DOHH2 (cell line): ENCODE data around the gene SSC5D.

Experiments
- EZH2phosphoT487 ChIP-seq: fragments of 200-600 bp; sonication (generic); IDR thresholded peaks from 2 replicates; pipeline ENCODE4 v1.6.1; 2017; ENCODE audit warnings: borderline replicate concordance, mild to moderate bottlenecking, antibody characterized with exemption, low read length, moderate library complexity, mixed read lengths
- TF ChIP-seq, protein P1 (sequence below): fragments of 200-600 bp; sonication (generic); IDR thresholded peaks from one replicate; pipeline ENCODE4 v1.5.1; 2014; ENCODE audit warnings: antibody characterized with exemption, mild to moderate bottlenecking, low read depth, low read length; ENCODE audit not compliant: poor library complexity, severe bottlenecking

DNA sequence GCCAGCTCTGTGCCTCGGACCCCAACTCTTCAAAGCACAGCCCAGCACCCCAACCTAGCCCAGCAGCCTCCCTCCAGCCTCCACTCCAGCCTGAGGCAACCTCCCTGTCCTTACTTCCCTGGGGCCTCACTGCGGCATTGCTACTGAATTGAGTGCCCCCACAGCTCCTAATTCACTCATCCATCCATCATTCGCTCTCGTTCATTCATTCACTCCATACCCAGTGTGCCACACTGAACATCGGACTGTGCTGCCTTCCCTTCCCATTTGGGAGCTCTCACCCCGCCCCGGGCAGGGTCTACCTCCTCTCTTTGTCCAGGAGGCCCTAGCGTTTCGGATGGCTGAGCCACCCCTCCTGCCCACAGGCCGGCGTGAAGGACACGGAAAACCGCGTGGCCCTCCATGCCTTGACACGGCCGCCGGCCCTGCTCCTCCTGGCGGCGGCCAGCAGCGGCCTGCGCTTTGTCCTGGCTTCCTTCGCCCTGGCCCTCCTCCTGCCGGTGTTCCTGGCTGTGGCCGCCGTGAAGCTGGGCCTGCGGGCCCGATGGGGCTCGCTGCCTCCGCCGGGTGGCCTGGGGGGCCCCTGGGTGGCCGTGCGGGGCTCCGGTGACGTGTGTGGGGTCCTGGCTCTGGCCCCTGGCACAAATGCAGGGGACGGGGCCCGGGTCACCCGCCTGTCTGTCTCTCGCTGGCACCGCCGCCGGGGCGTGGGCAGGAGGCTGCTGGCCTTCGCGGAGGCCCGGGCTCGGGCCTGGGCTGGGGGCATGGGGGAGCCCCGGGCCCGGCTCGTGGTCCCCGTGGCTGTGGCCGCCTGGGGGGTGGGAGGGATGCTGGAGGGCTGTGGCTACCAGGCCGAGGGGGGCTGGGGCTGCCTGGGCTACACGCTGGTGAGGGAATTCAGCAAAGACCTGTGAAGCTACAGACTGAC, 1.9 kb upstream of the SSC5D start:
- TF ChIP-seq, protein P1, sequence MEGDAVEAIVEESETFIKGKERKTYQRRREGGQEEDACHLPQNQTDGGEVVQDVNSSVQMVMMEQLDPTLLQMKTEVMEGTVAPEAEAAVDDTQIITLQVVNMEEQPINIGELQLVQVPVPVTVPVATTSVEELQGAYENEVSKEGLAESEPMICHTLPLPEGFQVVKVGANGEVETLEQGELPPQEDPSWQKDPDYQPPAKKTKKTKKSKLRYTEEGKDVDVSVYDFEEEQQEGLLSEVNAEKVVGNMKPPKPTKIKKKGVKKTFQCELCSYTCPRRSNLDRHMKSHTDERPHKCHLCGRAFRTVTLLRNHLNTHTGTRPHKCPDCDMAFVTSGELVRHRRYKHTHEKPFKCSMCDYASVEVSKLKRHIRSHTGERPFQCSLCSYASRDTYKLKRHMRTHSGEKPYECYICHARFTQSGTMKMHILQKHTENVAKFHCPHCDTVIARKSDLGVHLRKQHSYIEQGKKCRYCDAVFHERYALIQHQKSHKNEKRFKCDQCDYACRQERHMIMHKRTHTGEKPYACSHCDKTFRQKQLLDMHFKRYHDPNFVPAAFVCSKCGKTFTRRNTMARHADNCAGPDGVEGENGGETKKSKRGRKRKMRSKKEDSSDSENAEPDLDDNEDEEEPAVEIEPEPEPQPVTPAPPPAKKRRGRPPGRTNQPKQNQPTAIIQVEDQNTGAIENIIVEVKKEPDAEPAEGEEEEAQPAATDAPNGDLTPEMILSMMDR, result no peak
- no peak for TF ChIP-seq EZH2phosphoT487
